ENCODE measurements around the gene ZBTB26. TPM values are rescaled to one million over a fixed set of nuclear protein-coding genes. Genes with fewer than 3 reads are reported as not detected.
A peak's percentile ranks its signal among the peaks of the same experiment; 100 is the strongest.

ZBTB26 gene
- total RNA-seq, 1 donor from 2014 or later, result 6.5 TPM

DNA sequence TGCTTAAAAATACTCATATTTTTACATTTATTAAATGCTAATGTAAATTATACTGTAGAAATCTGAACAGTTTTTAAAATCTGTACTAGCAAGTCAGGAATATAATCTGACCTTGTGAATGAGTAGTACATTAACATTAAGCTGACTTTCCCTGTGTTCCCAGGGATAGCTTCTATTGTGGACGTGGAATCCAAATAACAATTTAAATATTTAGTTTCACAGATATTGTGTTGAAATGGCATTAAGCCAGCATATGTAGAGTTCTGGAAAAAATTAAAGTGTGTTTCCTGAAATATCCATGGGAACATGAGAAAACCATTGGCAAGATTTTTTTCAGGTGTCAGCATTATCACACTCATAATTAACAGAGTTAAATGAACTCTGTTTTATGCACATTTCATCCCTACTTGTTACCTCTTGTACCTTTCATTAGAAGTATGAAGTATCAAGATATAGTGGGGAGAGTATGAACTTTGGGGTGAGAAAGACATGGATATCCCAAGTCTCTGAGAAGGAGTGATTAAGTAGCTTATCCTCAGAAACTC lies 15.2 kb upstream of the ZBTB26 start:
- Histone ChIP-seq H3K9me3 (ENCODE audit: insufficient read depth, low read depth, low read length) (no peaks in the 10 kb centered on the region), H2AFZ (ENCODE audit: low read depth, low read length) (no peak overlapping the region), H4K20me1 (ENCODE audit: insufficient read depth, low read length) (peaks cover 67% of the 10 kb centered on the region), H3K27me3 (ENCODE audit: insufficient read depth, low read length) (no peaks in the 10 kb centered on the region), H3K36me3 (ENCODE audit: insufficient read depth, low read length) (no peaks in the 10 kb centered on the region), H3K27ac (ENCODE audit: low read depth, low read length) (no peak overlapping the region), H3K9ac (ENCODE audit: low read length) (no peak overlapping the region), H3K79me2 (ENCODE audit: insufficient read depth, low read length) (peaks cover 97% of the 10 kb centered on the region), H3K4me3 (ENCODE audit: insufficient read depth, low read depth, low read length) (no peak overlapping the region), H3K4me2 (ENCODE audit: low read length) (no peak overlapping the region), H3K4me1 (ENCODE audit: insufficient read depth, low read length) (peaks cover 6% of the 10 kb centered on the region)
- FAIRE-seq (no peak), DNase-seq (ENCODE audit: low read depth) (no peak)
- peaks cover 23% of the 10 kb centered on the region for H3K4me1 Mint-ChIP-seq (ENCODE audit: low read depth, unreplicated experiment)
- H3K36me3 Mint-ChIP-seq (ENCODE audit: low read depth, unreplicated experiment), result peaks cover 2% of the 10 kb centered on the region
- no peaks in the 10 kb centered on the region for H3K9me3 Mint-ChIP-seq (ENCODE audit: unreplicated experiment)
- peak overlapping the region; percentile 30 for H3K27ac Mint-ChIP-seq (ENCODE audit: unreplicated experiment)
- H3K4me3 Mint-ChIP-seq (ENCODE audit: unreplicated experiment), result no peak overlapping the region
- H3K27me3 Mint-ChIP-seq (ENCODE audit: low read depth, unreplicated experiment), result no peaks in the 10 kb centered on the region
- TF ChIP-seq, protein P1, sequence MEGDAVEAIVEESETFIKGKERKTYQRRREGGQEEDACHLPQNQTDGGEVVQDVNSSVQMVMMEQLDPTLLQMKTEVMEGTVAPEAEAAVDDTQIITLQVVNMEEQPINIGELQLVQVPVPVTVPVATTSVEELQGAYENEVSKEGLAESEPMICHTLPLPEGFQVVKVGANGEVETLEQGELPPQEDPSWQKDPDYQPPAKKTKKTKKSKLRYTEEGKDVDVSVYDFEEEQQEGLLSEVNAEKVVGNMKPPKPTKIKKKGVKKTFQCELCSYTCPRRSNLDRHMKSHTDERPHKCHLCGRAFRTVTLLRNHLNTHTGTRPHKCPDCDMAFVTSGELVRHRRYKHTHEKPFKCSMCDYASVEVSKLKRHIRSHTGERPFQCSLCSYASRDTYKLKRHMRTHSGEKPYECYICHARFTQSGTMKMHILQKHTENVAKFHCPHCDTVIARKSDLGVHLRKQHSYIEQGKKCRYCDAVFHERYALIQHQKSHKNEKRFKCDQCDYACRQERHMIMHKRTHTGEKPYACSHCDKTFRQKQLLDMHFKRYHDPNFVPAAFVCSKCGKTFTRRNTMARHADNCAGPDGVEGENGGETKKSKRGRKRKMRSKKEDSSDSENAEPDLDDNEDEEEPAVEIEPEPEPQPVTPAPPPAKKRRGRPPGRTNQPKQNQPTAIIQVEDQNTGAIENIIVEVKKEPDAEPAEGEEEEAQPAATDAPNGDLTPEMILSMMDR (IDR thresholded peaks at IDR 0.05; ENCODE audit: insufficient read depth, low read depth, low read length), result no peak
- no peak for TF ChIP-seq EZH2 (IDR thresholded peaks at IDR 0.05; ENCODE audit: insufficient read depth, low read length)

DNA sequence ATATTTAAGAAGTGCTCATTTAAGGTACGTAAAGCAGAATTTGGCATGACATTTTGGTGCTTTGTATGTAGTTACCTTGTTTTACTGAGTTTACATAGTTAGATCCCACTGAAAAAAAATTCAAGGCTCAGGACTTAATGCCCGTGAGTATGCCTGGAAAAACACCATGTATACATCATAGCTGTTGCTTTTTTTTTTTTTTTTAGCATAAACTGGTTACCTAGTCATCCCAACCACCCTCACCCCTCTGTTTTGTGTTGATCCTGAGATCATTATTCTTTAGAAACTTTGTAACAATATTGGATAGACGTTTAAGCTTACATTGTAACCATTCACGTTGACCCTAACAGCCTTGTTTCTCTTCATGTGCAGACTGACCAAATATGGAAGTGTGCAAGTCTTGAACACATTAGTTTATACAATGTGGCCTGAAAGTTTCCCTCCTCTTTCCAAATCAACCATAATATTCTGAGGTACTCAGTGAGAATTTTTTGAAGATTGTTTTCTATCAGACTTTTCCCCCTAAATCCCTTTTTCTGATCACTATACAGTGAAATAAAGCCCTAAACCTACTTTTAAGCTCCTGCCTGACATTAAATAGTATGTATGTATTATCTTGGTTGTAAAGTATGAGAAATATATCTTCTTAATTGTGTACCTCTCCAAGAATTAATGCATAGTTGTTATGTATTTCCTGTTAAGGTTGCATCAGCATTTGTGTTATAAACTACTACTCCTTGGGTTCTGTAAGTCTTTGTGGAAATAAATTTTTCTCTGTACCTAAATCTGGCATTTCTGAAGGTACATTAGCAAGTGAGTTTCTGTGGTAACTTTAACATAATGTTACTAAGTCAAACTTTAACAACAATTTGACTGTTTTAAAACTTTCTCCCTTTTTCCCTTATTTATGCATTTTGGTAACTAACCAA lies 13.9 kb upstream of the ZBTB26 start:
- no peak for DNase-seq (ENCODE audit: low read depth)
- Histone ChIP-seq H3K4me2 (ENCODE audit: low read length) (no peak overlapping the region), H2AFZ (ENCODE audit: low read depth, low read length) (no peak overlapping the region), H3K27ac (ENCODE audit: low read depth, low read length) (no peak overlapping the region), H3K4me3 (ENCODE audit: insufficient read depth, low read depth, low read length) (no peak overlapping the region), H3K36me3 (ENCODE audit: insufficient read depth, low read length) (no peaks in the 10 kb centered on the region), H3K27me3 (ENCODE audit: insufficient read depth, low read length) (no peaks in the 10 kb centered on the region), H3K9ac (ENCODE audit: low read length) (no peak overlapping the region), H3K9me3 (ENCODE audit: insufficient read depth, low read depth, low read length) (no peaks in the 10 kb centered on the region), H3K4me1 (ENCODE audit: insufficient read depth, low read length) (peaks cover 7% of the 10 kb centered on the region), H4K20me1 (ENCODE audit: insufficient read depth, low read length) (peaks cover 59% of the 10 kb centered on the region), H3K79me2 (ENCODE audit: insufficient read depth, low read length) (peaks cover 90% of the 10 kb centered on the region)
- FAIRE-seq, result no peak
- TF ChIP-seq, protein P1 (IDR thresholded peaks at IDR 0.05; ENCODE audit: insufficient read depth, low read depth, low read length), result no peak
- no peak for TF ChIP-seq EZH2 (IDR thresholded peaks at IDR 0.05; ENCODE audit: insufficient read depth, low read length)
- Mint-ChIP-seq H3K4me3 (ENCODE audit: unreplicated experiment) (peak overlapping the region; percentile 66), H3K27ac (ENCODE audit: unreplicated experiment) (peak overlapping the region; percentile 51), H3K9me3 (ENCODE audit: unreplicated experiment) (no peaks in the 10 kb centered on the region), H3K27me3 (ENCODE audit: low read depth, unreplicated experiment) (no peaks in the 10 kb centered on the region), H3K4me1 (ENCODE audit: low read depth, unreplicated experiment) (peaks cover 23% of the 10 kb centered on the region), H3K36me3 (ENCODE audit: low read depth, unreplicated experiment) (peaks cover 2% of the 10 kb centered on the region)

Measured in astrocyte (in vitro differentiated cells and primary cell).